Measurements from ENCODE around the gene TOX3.

GRCh38 chr16:52501746-52502145 is 45.2 kb downstream of the TOX3 start:
- TF ChIP-seq EZH2 (IDR thresholded peaks at IDR 0.05) (no peak), POLR2AphosphoS5 (IDR thresholded peaks at IDR 0.05; ENCODE audit: borderline replicate concordance, low read depth, low read length) (no peak)

Data from SK-N-MC (cell line).